GM21717 (cell line): ENCODE measurements around the gene MARK4.
"Not testable (repeated sequence)": the region's sequence is repeated elsewhere in the genome, so short reads cannot be mapped to it uniquely, and the experiment has no call there.

Experiments
- ATAC-seq: cut with Tn5 transposase; IDR thresholded peaks from one replicate; pipeline ENCODE4 v1.9.1; 2021; ENCODE audit warnings: mild to moderate bottlenecking, moderate library complexity; ENCODE audit not compliant: unreplicated experiment

MARK4 gene

GRCh38 chr19:45250832-45251451 is at the start of gene MARK4:
MARK4 (plus strand) TSS chr19:45251271; CDS start chr19:45251589, 318 bp downstream.
- ATAC-seq: no peak

GRCh38 chr19:45202637-45203036 is 48.4 kb upstream of the MARK4 start:
- no peak for ATAC-seq

- ATAC-seq: no peak
Measured at GRCh38 chr19:45205810-45206209, 45.3 kb upstream of the MARK4 start.

GRCh38 chr19:45206328-45206727 is 44.7 kb upstream of the MARK4 start:
- no peak for ATAC-seq

- no peak for ATAC-seq
Measured at GRCh38 chr19:45211751-45212381, 39.2 kb upstream of the MARK4 start.

- no peak for ATAC-seq
Measured at GRCh38 chr19:45213031-45213430, 38.0 kb upstream of the MARK4 start.

GRCh38 chr19:45215391-45216191 is 35.5 kb upstream of the MARK4 start:
- ATAC-seq: no peak

GRCh38 chr19:45216667-45217066 is 34.4 kb upstream of the MARK4 start:
- ATAC-seq: no peak

- no peak for ATAC-seq
Measured at GRCh38 chr19:45217193-45217956, 33.7 kb upstream of the MARK4 start.

- ATAC-seq: no peak
Measured at GRCh38 chr19:45217957-45218334, 33.1 kb upstream of the MARK4 start.

GRCh38 chr19:45218426-45218825 is 32.6 kb upstream of the MARK4 start:
- no peak for ATAC-seq

- ATAC-seq: no peak
Measured at GRCh38 chr19:45218911-45219743, 31.9 kb upstream of the MARK4 start.

- no peak for ATAC-seq
Measured at GRCh38 chr19:45222724-45223123, 28.3 kb upstream of the MARK4 start.

GRCh38 chr19:45223879-45224278 is 27.2 kb upstream of the MARK4 start:
- ATAC-seq: no peak

- no peak for ATAC-seq
Measured at GRCh38 chr19:45224645-45225044, 26.4 kb upstream of the MARK4 start.

- ATAC-seq: not testable (repeated sequence)
Measured at GRCh38 chr19:45229056-45229455, 22.0 kb upstream of the MARK4 start.

GRCh38 chr19:45231891-45232290 is 19.2 kb upstream of the MARK4 start:
- no peak for ATAC-seq

- no peak for ATAC-seq
Measured at GRCh38 chr19:45234089-45234869, 16.8 kb upstream of the MARK4 start.

GRCh38 chr19:45235485-45235884 is 15.6 kb upstream of the MARK4 start:
- no peak for ATAC-seq

GRCh38 chr19:45238556-45238955 is 12.5 kb upstream of the MARK4 start:
- ATAC-seq: no peak
